Measurements from ENCODE around the gene MLN.

GRCh38 chr6:33776186-33776585 lies 27.6 kb downstream of the MLN start:
- TF ChIP-seq CTCF (conservative IDR thresholded peaks at IDR 0.05; ENCODE audit: low read length) (no peak), EZH2phosphoT487 (IDR thresholded peaks at IDR 0.05; ENCODE audit: borderline replicate concordance) (no peak)
